Endometrial microvascular endothelial cells (primary cell): ENCODE measurements around the gene PHC3. TPM values are rescaled to one million over a fixed set of nuclear protein-coding genes. Genes with fewer than 3 reads are reported as not detected.
"Not testable (repeated sequence)": the region's sequence is repeated elsewhere in the genome, so short reads cannot be mapped to it uniquely, and the experiment has no call there.

Experiments used
- in situ Hi-C: cut with HindIII; loops from 2 replicates; pipeline ENCODE4 v1.10.0; 2017; ENCODE audit warnings: low sequenced_read_pairs, low pct_unique_long_range_greater_than_20kb; ENCODE audit errors: inconsistent ontology term
- total RNA-seq: library from RNA; depleted of rRNA; stranded (reverse); fragments of >200 nt; gene quantifications from one replicate; pipeline ENCODE4 v1.2.3, GENCODE V29; 2015; ENCODE audit errors: inconsistent ontology term

Gene PHC3
- total RNA-seq, 1 donor from 2014 or later, result 18.9 TPM

GRCh38 chr3:170149016-170149415 is 32.5 kb downstream of the PHC3 start:
- in situ Hi-C loops, result no loop called here

DNA sequence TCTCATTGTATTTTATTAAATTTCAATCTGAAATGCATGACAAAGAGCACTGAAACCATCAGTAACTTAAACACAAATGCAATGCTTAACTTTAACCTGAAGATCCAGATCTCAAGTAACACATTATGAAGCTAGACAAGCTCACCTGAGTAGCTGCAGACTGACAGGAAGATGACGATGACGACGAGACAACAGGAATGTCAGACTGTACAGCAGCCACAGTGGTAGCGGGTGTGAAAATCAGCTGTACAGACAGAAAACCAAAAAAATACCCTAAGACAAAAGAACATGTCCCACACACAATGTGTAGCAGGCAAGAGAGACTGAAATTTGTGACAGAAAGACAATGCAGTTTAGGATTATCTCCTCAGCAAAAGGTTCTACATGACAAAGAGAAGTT is 36.3 kb downstream of the PHC3 start:
- in situ Hi-C loops, result no loop called here

DNA sequence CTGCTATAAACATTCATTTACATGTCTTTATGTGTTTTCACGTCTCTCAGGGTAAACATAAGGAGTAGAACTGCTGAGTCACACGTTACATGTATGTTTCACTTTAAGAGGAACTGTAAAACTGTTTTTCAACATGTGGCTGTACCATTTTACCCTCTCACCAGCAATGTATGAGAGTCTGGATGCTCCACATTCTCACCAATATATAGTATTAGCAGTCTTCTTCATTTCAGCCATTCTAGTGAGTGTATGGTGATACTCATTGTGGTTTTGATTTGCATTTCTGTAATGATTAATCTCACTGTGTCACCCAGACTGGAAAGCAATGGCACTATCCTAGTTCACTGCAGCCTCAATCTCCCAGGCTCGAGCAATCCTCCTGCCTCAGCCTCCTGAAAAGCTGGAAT is 37.1 kb downstream of the PHC3 start:
- in situ Hi-C loops, result no loop called here

DNA sequence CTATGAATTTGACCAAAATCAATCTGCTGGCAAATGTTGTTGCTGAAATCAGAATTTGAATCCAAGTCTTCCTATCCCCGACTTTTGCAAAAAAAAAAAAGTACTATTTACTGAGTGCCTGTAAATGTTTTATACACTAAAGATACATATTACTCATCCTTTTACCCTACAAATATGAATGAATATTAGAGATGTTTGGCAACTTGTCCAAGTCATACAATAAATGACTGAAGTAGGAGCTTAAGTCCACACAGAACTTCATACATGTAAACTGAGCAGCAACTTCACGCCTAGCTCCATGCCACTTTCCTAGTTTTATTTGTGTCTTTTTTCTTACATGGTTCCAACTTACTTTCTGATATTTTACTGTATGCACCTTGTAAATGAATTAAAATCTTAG is 39.2 kb downstream of the PHC3 start:
- in situ Hi-C loops, result no loop called here

- in situ Hi-C loops, result no loop called here
Measured at GRCh38 chr3:170137986-170138385, 43.5 kb downstream of the PHC3 start.

DNA sequence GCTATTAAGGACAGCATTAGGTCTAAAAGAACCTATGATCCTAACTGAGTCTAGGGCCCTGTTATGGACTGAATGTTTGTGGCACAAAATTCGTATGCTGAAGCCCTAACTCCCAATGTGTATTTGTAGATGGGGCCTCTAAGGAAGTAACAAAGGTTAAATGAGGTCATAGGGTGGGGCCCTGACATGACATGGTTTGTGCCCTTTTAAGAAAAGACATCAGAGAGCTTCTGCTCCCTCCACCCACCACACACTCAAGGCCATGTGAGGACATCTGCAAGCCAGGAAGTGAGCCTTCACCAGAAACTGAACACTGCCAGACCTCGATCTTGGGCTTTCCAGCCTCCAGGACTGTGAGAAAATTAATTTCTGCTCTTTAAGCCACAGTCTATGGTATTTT is 49.2 kb downstream of the PHC3 start:
- in situ Hi-C loops, result no loop called here

DNA sequence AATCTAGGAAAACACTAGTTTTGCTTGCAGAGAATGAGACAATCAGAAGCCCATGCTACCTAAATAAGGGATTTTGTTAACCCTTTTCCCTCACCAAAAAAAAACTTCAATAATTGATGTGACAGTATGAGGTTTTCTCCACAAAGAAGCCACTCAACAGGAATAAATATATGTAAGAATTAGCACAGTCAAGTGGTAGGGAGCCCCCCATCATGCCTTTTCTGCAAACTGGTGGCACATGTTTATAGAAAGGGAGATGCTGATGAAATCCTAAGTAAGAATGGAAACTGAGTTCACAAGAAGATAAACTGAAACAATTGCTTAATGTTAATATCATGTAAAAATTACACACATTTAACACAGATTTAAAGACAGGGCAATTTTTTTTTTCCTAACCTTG is 51.0 kb downstream of the PHC3 start:
- in situ Hi-C loops, result no loop called here

GRCh38 chr3:170128977-170129431 is 52.5 kb downstream of the PHC3 start:
- in situ Hi-C loops, result no loop called here

DNA sequence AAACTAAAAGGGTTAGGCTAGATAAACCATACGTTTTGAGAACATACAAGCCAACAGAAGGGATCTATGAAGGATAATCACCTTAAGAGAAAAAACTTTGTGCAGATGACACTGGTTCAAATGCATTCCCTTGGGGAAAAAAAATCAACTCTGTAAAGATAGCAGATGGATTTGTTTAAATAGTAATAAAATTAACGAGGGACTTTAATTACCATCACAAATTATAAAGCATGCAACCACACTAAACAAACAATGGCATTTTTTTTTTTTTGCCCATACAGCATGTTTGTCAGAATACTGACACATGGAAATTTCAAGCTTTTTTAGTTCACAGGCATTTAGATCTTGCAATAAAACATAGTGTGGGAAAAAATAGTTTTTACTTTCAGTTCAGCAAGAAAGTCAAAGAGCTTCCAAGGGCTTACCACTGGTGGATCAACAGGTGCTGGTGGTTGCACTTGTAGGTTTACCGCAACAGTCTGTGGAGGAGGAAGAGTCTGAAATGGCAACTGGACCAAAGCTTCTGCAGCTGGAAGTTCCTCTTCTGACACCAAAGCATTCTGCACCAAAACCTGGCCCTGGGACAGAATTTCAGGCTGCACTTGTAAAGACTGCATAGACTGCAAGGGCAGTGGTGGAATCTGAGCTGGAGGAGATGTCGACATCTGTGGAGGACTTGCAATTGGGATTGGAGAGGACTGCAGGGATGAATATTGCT is 53.1 kb downstream of the PHC3 start:
- in situ Hi-C loops, result no loop called here

DNA sequence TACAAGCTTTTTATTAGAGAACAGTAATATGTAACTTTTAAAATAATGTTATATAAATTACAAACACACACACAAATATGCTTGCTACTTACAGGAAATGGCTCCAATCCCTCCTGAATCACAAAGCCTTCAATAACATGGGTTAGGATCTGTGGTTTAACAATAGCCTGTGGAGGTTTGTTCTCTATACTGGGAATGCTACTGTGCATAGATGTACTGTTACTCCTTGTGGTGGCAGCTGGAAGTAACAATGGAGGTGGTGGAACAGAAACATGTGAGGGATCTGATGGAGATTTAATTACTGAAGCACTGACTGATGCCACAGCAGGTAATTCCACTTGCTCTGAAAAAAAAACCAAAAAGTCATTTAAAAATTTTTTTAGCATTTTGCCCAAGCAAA is 64.4 kb downstream of the PHC3 start:
- in situ Hi-C loops, result no loop called here

- in situ Hi-C loops, result not testable (repeated sequence)
Measured at GRCh38 chr3:170114165-170114564, 67.4 kb downstream of the PHC3 start.

- in situ Hi-C loops, result no loop called here
Measured at GRCh38 chr3:170111147-170111771, 70.3 kb downstream of the PHC3 start.

GRCh38 chr3:170109579-170110293 is 71.8 kb downstream of the PHC3 start:
- in situ Hi-C loops, result no loop called here

- in situ Hi-C loops, result no loop called here
Measured at GRCh38 chr3:170108955-170109354, 72.6 kb downstream of the PHC3 start.

DNA sequence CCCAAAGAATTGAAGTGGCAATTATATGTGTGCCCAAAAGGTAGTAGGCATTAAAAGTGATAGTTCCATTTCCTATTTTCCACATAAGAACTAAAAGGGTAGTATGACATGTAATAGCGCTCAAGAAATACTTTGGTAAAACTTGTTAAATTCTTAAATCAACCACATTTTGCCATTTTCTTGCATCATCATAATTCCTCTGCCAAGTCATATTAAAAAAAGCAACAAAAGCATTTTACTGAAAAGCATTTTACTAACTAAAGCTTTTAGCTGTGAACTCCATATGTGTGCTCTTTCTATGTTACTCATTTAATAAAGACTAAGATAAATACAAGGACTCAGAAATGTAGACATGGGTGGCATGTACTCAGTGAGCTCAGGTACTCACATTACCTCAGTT is 73.6 kb downstream of the PHC3 start:
- in situ Hi-C loops, result no loop called here

GRCh38 chr3:170102431-170102830 is 79.1 kb downstream of the PHC3 start:
- in situ Hi-C loops, result no loop called here

- in situ Hi-C loops, result no loop called here
Measured at GRCh38 chr3:170100944-170101343, 80.6 kb downstream of the PHC3 start.

- in situ Hi-C loops, result no loop called here
Measured at GRCh38 chr3:170098753-170099152, 82.8 kb downstream of the PHC3 start.

DNA sequence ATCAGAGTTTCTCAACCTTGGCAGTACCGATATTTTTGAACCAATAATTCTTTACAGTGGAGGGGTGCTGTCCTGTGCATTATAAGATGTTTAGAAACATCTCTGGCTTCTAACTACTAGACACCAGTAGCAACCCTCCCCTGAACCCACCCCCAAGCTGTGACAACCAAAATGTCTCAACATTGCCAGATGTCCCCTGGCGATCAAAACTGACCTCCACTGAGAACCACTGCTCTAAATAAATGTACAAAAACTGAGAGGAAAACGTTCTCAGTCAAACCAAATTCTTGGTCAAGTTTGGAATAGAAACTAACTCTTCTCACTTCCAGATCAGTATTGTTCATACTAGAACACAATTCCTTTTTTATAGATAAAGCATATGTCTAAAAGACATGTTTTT is 85.2 kb downstream of the PHC3 start:
- in situ Hi-C loops, result no loop called here

DNA sequence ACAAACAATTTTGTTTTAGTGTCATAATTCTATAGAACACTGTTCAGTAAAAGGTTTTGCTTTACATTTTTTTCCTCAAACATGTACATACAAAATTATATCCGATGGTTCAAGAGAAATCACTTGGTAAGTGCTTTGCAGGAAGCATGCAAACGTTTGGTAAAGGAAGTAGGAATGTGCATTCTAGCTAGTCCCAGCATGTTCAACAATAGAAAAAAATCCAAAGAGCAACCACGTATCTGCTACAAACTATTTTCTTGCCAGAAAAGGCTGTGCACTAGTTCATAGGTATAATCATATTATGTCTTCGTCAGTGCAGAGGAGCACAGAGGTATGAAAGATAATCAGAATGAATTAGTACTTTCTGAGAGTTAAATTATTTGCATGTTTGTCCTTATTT is 85.8 kb downstream of the PHC3 start:
- in situ Hi-C loops, result no loop called here
